Measurements from ENCODE around the gene CYP26A1. TPM values are rescaled to one million over a fixed set of nuclear protein-coding genes. Genes with fewer than 3 reads are reported as not detected.

Gene CYP26A1, protein sequence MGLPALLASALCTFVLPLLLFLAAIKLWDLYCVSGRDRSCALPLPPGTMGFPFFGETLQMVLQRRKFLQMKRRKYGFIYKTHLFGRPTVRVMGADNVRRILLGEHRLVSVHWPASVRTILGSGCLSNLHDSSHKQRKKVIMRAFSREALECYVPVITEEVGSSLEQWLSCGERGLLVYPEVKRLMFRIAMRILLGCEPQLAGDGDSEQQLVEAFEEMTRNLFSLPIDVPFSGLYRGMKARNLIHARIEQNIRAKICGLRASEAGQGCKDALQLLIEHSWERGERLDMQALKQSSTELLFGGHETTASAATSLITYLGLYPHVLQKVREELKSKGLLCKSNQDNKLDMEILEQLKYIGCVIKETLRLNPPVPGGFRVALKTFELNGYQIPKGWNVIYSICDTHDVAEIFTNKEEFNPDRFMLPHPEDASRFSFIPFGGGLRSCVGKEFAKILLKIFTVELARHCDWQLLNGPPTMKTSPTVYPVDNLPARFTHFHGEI
- polyA plus RNA-seq (ENCODE audit: insufficient read length): not detected
- long read RNA-seq, donor 1: 0 reads
- long read RNA-seq, donor 2: 0 reads
- long read RNA-seq, donor 3: 0 reads
- long read RNA-seq, donor 4: 0 reads
- long read RNA-seq, donor 5: 0 reads
- long read RNA-seq, donor 6: 0 reads
- long read RNA-seq, donor 7: 0 reads
- long read RNA-seq, donor 8: 0 reads

- no peak for DNase-seq
These were observed at the start of gene CYP26A1 for GRCh38 chr10:93073539-93074146. CYP26A1 (plus strand) TSS chr10:93073893; CDS start chr10:93073935, 42 bp downstream.

DNA sequence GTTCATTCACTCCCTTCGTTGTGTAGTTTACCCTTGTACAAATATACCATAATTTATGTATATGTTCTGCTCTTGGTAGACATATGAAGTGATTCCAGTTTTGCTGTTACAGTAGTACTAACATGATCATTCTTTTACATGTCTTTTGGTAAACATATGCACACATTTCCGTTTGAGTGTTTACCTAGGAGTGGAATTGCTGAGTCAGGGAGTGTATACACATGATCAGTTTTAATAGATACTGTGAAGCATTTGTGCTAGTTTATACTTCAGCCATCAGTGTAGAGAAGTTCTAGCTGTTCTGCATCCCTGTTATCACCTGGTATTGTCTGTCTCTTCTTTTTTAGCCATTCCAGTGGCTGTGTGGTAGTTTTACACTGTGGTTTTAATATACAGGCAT is 47.6 kb upstream of the CYP26A1 start:
- no peak for DNase-seq

DNA sequence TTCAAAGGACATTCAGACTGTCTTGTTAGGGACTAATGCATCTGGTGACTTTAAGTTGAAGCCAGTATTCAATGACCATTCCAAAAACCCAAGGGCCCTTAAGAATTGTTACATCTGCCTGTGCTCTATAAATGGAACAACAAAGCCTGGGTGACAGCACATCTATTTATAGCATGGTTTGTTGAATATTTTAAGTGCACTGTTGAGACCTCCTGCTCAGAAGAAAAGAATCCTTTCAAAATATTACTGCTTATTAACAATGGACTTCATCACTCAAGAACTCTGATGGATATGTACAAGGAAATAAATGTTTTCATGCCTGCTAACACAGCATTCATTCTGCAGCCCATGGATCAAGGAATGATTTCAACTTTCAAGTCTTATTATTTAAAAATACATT is 46.2 kb upstream of the CYP26A1 start:
- DNase-seq: no peak

DNA sequence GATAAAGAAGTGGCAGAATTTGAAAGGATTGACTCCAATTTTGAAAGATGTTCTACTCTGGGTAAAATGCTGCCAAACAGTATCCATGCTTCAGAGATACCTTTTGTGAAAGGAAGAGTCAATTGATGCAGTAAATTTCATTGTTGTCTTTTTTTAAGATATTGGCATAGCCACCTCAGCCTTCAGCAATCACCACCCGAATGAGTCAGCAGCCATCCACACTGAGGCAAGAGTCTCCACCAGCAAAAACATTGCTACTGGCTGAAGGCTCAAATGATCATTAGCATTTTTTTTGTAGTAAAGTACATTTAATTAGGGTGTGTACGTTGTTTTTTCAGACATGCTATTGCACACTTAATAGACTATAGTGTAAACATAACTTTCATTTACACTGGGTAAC is 44.8 kb upstream of the CYP26A1 start:
- no peak for DNase-seq

- DNase-seq: no peak
These were observed 43.3 kb upstream of the CYP26A1 start for GRCh38 chr10:93030409-93030808.

DNA sequence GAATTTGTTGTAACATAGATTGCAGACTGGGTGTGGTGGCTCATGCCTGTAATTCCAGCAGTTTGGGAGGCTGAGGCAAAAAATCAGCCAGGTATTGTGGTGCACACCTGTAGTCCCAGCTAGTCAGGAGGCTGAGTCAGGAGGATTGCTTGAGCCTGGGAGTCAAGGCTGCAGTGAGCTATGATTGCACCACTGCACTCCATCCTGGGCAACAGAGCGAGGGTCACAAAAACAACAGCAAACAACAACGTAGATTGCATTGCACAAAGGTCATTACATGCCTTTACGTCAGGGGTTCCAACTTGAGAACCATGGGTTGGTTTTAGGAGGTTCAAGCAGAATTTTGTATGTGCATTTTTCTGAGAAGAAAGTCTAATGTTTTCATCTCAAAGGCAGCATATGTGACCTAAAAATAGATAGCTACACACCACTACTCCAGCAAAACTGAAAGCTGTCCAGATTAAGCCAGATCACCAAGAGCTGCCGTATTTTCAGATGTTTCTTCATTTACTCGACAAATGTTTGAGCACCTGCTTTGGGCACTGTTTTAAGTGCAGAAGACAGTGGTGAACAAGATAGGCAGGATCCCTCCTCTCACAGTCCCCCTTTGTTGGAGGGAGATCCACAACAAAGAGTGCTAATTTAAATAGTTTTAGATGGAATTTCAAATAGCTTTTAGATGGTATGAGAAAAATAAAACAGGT is 41.4 kb upstream of the CYP26A1 start:
- no peak for DNase-seq

GRCh38 chr10:93032809-93033137 is 40.9 kb upstream of the CYP26A1 start:
- no peak for DNase-seq

- DNase-seq: no peak
These were observed 39.3 kb upstream of the CYP26A1 start for GRCh38 chr10:93034426-93034825.

DNA sequence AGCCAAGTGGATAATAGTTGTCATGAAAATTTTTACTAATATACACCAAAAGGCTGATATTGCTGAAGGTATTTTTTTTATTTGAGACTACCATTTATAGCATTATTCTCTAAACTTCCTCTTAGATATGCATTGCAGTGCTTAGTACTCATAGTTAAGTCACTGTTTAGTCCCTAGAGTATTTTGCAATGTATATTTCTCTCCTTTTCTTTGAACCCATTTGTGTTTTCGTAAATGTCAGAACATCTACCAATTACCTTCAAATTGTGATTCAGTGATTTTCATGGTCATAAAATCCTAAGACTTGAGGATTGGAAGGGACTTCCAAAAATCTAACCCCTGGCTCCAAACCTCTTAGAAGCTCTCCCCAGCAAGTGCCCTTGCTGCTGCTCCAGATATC is 34.6 kb upstream of the CYP26A1 start:
- no peak for DNase-seq

DNA sequence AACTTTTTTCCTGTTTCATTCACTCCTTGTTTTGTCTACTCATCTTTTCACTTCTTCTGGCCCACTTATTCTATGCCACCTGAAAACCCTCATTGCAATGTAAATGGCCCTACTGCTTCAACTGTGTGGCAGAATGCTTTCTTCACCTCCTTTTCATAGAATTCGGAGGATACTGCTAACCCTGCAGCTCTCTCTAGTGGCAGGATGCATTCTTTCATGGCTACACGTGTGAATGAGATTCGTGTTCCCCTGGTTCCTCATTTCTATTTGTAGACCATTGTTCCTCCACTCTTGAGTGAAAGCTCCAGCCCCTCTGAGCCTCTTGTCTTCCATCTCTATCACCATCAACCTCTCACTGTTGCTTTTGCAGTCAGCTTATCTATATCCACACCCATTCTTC is 34.0 kb upstream of the CYP26A1 start:
- no peak for DNase-seq

DNA sequence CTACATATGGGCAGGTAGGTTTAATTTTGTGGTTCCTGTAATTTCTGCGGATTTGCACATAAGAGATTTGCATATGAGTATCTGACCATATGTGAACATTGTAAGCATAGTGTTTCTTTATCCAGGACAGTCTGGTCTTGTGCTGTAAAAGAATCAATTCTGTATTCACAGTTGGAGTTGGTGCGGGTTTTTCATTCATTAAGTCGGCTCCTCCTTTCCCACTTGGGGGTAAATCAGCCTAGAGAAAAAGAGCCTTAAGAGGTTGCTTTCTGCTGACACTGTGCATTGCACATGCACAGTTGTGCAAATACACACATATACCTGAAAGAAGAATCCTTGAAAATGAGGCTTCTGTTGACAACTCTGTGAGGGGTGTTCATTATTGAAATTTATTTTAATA is 19.2 kb upstream of the CYP26A1 start:
- DNase-seq: no peak

DNA sequence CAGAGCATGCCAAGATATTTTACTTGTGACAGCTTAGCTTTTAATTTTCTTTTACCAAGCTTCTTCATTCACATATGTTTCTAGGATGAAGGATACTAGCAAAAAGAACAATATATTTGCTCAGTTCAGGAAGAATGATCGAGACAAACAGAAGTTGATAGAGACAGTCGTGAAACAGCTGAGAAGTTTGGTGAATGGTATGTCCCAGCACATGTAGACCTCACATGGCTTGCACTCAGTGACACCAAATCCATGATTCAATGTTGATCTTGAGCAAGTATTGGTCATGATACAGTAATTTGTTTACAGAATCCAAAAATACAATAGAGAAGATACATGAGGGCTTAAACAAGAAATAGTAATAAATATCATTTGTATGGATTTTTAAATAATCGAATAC is 15.6 kb upstream of the CYP26A1 start:
- DNase-seq: no peak

DNA sequence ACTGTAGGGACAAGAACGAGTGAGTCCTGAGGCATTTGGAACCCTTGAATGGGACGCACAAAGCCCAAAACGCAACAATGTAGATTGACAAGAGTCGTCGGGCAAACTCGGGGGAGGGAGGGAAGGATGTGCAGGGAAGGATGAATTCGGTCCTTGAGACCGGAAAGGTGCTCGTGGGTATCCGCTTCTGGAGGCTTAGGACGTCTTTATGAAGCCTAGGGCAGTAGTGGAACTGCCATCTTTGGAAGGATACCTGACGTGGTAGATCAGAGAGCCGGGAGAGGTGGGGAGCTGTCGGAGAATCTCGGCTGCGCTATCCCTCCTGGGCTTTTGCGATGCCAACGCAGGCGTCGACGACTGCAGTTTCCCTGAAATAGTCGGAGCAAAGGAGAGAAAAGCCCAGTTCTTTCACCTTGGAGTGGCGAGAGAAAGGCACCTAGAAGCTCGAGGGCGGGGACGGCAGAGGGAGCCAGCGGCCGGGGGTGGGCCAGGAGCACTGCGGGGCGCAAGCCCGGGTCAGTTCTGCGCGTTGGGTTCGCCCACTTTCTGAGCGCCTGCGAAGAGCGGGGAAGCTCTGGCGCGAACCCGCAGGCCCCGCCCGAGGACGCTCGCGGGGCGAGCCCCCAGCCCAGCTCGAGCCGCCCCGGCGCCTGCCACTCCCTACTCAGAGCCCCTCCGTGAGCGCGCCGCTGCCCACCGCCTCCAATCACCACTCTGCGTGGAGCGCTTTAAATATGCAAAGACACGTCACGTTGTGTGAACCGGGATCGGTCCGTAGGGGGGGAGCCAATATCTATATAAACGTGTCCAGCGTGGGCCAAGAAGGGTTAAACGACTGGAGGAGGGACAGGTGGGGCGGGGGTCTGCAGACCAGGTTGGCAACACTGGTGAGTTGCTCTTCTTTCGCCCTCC is 13.5 kb upstream of the CYP26A1 start, which contains the start of gene CYP26C1:
Gene CYP26C1, plus strand, starts transcription at position 824 of the 912 bp plus-strand sequence. CDS start 466 bp downstream, outside the sequence.
- no peak for DNase-seq

DNA sequence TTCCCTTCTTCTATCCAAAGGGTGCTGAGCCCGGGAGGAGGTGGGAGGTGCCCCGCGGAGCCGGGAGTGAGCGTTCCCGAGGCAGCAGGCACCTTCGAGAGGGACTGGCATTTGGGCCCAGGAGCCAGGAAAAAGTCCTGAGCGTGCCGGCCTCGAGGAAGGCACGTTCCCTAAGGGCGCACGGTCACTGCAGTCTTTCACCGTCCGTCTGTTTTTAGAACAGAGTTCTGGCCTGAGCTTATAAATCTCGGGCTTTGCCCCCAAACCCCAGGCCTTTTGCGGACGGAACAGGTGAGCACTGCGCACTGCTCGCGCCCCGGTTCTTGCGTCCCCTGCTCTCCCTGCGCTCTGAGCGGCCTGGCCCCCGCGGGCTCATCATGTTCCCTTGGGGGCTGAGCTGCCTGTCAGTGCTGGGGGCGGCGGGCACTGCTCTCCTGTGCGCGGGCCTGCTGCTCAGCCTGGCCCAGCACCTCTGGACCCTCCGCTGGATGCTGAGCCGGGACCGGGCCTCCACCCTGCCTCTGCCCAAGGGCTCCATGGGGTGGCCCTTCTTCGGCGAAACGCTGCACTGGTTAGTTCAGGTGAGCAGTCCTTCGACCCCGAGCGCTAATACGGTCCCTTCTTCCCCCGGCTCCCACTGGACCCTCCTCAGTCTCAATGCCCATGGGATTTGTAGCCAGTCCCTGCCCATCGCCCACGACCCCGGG is 12.7 kb upstream of the CYP26A1 start:
- no peak for DNase-seq

DNA sequence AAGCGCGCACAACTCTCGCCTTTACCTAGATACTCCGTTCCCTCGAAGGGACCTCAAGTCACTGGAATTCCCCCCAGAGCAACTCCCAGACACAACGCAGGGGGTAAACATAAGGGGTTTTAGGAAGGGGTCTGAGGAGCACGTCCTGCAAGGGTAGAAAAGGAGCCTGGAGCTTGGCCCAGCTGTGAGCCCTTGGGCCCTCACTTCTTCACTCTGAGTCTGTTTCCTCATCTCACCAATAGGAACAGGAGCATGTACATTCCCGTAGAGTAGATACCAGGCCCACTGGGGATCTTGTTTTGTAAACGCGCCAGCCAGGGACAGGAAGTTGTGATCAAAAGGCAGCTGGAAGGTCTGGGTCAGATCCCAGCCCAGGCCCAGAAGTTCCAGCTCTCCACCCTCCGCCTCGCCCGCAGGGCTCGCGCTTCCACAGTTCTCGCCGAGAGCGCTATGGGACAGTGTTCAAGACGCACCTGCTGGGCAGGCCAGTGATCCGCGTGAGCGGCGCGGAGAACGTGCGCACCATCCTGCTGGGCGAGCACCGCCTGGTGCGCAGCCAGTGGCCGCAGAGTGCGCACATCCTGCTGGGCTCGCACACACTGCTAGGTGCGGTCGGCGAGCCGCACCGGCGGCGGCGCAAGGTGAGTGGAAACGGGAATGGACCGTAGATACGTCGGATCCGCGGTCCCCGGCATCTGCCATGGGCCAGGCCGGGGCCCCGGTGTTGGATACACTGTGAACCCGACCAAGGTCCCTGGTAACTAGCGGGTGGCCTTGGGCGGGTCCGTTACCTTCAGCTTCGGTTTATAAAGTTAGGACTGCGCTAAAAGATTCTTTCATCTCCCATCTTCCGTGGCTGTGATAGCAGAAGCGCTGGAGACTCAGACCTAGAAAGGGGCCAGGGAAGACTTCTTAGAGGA is 11.8 kb upstream of the CYP26A1 start:
- DNase-seq: no peak

DNA sequence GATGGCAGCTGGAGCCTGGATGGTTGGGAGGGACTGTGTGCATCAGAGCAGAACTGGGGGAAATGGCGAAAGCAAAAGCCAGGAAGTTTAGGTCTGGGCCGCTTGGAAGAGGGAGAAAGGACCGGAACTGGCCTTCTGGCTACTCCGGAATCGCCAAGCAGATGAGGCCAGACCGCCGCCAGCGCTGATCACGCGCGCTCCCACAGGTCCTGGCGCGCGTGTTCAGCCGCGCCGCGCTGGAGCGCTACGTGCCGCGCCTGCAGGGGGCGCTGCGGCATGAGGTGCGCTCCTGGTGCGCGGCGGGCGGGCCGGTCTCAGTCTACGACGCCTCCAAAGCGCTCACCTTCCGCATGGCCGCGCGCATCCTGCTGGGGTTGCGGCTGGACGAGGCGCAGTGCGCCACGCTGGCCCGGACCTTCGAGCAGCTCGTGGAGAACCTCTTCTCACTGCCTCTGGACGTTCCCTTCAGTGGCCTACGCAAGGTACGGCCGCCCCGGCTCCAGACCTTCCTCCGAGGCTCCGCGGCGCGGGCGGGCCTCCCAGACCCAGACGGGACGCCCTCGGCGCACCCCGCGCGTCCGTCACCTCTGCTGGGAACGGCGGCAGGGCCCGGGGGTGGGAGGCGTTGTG is 11.1 kb upstream of the CYP26A1 start:
- no peak for DNase-seq

DNA sequence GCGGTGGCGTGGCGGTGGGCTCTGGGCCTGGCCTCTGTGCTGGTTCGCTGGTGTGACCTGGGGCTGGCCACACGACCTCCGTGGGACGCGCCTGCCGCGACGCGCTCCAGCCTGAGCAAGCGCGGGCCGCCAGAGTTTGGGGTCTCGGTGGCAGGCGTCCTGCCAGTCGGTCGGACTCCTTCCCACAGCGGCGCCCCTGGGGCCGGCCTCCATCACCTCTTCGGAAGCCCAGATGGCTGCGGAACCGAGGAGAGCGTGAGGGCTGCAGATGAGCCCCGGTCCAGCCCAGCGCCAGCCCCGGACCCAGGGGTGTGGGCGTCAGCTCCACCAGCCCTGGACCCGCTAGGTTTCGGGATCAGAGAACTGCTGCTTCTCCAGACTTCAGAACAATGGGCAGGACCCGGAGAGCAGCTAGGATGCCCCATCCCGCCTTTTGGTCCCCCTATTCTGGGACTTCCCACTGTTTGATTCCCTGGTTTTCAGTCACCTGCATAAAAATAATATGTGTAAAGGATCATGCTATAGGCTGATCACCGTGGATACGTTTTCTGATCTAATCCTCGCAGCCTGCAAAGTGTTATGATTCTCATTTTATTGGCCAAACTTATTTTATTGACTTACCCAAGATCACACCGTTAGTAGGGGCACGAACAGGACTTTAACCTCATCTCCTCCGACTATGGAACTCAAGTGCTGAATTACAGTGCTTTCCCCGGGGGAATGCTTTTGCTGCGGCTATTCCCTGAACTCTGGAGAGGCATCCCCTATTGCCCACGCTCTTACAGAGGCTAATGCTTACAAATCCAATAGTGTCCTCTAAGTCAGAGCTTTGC is 10.3 kb upstream of the CYP26A1 start:
- no peak for DNase-seq

GRCh38 chr10:93063977-93064660 is 9.6 kb upstream of the CYP26A1 start:
- DNase-seq: no peak

Measured in left kidney (tissue), 8 donors.